Stimulated activated CD8-positive, alpha-beta memory T cell treated with anti-CD3 and anti-CD28 coated beads, Interleukin-15, amount 100 ng/mL, for 1 hour (primary cell): ENCODE data around the gene RPGR.

ENCODE experiments used
- DNase-seq: peaks from one replicate; pipeline ENCODE4 v3.0.0-alpha.2; 2020; ENCODE audit warnings: low read depth

The RPGR gene

DNA sequence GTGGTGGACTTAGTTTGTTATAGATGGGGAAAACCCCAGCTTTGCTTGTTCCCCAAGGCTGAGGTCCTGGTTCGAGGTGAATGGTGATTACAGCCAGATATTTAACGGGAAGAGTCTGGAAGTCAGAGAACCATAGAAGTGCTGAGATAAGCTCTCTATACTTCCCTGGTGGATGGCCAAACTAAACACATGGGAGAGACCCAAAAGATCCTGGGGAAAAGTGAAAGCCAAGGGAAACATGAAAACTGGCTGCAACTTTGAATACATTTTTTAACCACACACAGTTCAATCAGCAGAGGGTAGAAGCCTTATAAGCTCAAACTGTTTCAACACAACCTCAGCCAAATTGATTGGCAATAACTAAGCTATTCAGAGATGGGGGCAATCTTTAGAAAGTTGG, 77.3 kb downstream of the RPGR start:
- no peak for DNase-seq

DNA sequence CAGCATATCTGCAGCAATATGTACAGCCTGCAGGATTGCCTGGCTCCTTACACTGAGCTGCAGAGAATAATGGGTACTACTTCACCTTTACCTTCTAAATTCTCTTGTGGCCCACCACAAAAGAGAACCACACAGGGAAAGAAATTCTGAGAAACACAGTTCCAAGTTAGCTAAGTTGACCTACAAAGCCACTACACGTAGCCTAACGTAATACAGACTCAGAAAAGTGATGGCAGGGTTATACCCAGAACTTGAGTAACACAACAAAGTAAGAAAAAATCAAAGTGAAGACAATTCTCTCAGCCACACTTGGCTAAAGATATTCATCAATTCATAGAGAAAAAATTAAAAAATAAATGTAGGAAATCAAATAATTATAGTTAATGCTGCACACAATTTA, 80.3 kb downstream of the RPGR start:
- DNase-seq = no peak

DNA sequence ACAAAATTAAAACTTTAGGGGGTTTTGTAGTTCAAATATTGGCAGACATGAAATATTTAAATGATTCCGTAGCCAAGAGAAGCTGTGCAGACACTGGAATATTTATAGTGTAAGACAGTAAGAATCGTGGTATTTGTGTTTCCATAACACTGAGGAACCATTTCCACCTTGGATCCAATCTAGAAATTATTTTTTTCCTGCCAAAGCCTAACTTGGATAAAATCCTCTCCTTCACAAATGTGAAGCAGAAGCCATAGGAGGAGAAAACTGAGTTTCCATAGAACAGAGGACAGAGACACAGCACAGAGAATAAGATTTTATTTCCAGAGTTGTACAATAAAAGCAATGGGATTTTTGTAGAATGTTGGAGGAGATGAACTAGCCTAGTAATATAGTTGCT, 86.8 kb downstream of the RPGR start:
- DNase-seq = no peak

DNA sequence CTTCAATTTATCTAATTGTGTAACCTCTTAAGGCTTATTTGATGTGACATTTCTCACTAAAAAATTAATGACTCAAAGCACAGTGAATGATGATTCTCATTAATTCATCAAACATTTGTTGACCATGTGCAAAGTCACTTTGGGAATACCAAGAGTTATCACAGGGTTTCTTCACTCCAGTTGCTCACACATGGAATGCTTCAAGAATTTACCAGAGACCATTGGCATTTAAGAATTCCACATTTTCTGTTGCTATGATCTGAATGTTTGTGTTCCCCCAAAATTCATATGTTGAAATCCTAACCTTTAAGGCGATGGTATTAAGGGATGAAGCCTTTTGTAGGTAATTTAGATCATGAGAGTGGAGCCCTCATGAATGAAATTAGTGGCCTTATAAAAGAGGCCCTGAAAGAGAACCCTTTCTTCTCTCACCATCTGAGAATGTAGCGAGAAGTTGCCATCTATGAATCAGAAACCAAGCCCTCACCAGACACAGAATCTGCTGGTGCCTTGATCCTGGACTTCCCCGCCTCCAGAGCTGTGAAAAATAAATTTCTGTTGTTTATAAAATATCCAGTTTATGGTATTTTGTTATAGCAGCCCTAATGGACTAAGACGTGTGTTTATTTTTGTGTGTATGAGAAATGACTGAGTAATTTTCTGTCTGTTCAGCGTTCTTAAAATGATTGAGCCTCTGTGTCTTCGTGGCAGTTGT, 90.3 kb downstream of the RPGR start:
- no peak for DNase-seq

DNA sequence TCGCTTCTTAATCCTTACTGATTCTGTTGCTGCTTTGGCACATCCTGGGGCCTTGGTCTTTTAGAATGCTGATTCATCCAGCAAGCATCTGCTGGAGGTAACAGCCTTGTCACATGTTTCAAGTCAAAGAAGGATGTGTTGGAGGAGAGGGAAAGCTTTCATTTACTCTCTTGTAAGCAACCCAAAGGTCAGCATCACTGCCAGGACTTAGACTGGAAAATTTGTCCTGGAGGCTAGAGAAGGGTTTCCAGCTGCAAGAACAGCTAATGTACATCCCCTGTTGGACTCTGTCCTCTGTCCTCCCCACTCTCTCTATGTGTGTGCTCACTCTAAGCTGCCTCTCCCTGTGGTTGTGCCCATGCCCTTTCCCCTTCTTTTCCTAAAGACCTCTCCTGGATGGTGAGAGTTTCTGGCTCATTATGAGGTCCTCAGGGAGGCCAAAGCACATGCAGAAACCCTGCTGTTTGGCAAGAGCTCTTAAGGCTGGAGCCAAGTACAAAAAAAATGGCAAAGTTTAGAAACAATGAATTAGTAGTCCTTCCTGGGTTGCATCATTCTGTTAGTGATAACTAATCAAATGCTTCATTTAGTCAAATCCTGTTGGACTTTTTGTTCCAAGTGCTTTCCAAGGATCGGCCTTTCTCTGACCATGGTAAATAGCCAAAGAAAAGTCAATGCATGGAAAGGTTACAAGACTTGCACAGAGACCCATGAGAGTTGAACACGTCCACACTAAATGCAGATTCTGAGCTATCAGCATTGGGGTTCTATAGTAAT, 93.2 kb downstream of the RPGR start:
- no peak for DNase-seq

DNA sequence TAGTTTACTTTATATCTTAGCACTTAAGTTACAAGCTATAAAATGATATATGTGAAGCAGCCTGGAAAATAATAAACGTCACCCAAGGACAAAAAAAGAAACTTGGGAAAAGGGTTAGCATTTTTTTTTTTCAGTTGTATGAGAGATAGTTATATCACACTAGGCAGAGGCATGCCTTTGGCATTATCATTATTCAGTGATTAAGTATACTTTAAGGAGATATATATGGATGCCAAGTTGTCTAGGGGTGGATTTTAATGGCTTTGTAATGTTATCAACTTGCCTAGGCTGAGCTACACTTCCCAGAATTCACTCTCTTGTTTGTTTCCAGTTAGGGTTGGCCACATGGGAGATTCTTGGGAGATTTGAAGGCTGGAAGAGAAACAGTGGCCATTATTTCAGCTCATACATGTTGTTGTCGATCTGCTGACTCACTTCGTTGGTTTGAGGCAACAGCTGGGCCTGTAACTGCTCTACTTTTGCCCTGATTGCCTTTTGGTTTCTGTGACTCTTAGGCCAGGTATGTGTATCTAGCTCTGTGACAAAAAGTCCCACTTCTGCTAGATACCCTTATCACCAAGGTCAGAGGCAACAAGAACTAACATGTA, 95.1 kb downstream of the RPGR start:
- no peak for DNase-seq

DNA sequence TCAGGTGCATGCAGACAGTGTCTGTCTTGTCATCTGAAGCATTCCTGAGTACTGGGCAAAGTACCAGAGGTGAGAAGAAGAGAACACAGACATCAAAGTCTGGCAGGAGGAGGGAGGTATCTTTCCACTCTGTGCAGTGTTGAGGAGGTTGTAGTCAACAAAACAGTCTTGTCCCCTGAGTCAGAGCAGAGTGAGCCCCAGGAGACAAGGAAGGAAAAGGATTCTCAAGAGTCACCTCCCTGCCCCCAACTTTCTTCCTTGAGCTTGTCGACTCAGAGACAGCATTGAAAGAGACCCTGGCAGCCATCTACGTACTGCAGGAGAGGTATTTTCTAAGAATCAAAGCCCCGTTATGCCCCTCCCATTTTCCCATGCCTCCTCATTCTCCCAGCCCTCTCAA, 102.2 kb downstream of the RPGR start:
- no peak for DNase-seq

DNA sequence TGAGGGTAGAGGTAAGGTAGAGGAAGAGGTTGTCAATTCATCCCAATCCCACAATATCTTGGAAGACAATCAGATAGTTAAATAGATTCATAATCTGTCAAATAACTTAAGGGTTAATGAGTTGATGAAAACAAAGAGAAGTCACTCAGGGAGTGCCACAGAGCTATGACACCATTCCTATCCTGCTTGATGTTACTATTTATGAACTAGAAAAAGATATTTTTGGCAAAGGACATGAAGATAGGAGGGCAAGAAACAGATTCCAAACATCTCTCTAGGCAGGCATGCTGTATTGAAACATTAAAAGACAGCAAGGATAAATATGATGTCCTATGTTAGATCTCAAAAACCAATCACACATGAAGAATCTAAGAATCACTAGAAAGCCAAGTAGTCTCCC, 103.1 kb downstream of the RPGR start:
- DNase-seq = no peak

DNA sequence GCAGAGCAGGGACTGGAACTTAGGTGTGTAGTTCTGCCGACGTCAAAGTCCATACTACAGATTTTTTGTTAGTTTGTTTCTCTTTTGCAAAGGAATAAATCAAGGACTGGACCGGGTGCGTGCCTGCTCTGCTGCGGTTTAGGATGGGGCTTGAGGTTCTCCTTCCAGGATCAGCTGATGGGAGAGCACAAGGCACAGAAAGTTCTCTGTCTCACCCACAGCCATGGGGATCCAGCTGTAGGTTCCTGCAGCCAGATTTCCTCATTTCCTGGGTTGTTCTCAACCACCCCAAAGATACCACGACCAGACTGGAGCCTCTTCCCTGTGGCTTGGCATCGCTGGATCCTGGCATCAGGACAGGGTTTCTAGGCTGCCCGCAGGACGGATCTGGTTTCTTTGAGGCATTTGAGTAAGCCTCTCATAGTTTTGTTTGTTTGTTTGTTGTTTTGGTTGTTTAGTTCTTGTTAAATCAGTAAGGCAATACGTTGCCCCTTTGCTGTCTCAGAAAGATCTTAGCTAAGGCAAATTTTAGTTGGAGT, 105.8 kb downstream of the RPGR start:
- DNase-seq = no peak

DNA sequence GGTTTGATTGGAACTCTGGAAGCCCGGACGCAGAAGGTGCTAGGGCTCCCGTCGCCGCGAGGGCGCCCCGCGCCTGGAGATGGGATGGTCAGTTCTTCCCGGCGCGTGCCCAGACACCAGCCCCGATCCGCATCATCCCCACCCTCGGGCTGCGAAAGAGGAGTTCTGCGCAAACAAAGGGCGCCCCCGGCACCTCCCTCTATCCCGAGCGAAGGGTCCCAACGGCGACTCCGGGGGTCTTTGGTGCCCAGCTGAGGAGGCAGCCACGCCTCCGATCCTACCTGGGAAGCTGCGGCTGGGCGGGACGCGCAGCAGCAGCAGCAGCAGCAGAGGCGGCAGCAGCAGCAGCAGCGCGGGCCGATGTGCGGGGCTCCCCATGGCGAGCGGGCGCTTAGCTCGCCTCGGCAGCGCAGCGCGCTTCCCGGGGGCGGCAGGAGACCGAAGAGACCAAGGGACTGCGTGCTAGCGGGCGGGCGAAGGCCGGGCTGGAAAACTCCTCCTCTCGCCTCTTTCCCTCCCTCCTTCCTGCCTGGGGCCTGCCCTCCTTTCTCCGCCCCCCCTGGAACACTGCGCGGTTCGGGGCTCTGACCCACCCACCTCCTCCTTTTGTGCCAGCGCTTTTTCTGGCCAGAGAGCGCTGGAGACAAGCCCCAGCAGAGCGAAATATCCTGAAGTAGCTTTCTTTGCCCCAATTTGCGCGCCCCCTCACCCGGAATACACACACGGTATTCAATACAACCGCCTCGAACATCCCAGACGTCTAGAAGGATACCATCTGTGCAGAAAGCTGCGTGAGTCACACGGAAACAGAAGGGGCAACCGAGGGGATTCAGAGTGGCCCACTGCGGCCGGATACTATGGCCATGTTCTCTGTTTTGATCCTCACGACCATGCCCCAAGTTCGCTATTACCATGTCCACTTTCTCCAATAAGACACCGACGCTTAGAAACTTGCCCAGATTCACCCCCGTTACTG, 106.6 kb downstream of the RPGR start, which contains the start of gene SRPX:
Gene SRPX, minus strand, starts transcription at position 457 of the 976 bp plus-strand sequence. Its CDS starts 79 bp downstream, at position 378.
- DNase-seq = no peak

DNA sequence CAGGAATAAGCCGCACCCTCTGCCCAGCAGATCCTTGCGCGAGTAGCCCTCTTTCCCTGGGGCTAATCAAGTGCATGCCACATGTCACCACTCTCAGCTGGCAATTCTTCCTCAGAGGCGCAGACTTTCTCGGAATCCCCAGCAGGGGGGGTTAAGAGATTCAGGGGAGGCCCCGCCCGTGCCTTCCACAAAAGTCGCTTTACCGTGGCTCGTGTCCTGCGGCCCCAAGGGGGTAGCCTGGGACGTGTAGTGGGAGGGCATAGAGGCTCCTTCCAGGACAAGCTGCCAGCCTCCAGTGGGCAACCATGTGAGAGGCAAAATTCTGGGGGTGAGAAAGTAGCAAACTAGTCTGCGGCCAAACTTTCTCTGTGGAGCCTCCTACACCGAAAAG, 107.3 kb downstream of the RPGR start:
- no peak for DNase-seq
